Measurements from ENCODE around the gene NHS.
A peak's percentile ranks its signal among the peaks of the same experiment; 100 is the strongest.

Gene NHS

DNA sequence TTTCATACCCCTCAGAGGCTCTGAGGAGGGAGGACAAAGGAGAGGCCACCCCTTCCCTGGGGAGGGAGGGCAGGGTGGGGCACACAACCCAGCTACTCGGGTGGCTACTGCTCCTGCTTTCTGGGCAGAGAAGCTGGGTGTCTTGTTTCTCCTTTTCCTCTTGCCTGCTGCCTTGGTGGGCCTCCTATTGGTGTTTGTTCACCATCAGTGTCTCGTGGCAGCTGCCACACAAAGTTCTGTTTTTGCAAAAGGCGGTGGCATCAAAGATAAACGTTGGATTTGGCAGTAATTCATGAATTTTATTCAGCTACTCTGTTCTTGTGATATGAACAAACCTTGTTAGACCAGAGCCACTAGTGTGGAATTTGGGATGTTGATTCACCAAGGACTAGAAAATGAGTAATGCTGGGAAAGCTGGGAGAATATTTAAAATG is 209.3 kb downstream of the NHS start:
- TF ChIP-seq, protein P1, sequence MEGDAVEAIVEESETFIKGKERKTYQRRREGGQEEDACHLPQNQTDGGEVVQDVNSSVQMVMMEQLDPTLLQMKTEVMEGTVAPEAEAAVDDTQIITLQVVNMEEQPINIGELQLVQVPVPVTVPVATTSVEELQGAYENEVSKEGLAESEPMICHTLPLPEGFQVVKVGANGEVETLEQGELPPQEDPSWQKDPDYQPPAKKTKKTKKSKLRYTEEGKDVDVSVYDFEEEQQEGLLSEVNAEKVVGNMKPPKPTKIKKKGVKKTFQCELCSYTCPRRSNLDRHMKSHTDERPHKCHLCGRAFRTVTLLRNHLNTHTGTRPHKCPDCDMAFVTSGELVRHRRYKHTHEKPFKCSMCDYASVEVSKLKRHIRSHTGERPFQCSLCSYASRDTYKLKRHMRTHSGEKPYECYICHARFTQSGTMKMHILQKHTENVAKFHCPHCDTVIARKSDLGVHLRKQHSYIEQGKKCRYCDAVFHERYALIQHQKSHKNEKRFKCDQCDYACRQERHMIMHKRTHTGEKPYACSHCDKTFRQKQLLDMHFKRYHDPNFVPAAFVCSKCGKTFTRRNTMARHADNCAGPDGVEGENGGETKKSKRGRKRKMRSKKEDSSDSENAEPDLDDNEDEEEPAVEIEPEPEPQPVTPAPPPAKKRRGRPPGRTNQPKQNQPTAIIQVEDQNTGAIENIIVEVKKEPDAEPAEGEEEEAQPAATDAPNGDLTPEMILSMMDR (conservative IDR thresholded peaks at IDR 0.05; ENCODE audit: control insufficient read depth, insufficient read depth, low read depth, low read length) = no peak
- no peak overlapping the region for H3K4me3 ChIP-seq (ENCODE audit: control insufficient read depth, low read depth, low read length)

DNA sequence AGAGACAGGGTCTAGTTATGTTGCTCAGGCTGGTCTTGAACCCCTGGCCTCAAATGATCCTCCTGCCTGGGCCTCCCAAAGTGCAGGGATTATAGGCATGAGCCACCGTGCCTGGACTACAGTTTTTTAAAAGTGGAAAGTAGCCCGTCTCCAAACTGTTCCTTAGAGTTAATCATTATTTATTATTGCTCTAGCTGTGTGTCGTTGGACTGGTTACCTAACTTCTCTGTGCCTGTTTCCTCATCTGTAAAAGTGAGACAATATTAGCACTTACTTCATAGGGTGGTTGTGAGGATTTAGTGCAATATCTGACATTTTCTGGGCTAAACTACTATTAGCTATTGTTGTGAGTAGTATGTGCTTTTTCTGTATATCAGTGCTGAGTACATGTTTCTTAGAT is 210.0 kb downstream of the NHS start:
- DNase-seq (ENCODE audit: low read depth) = no peak
- no peak overlapping the region for H3K4me3 ChIP-seq (ENCODE audit: control insufficient read depth, low read depth, low read length)
- TF ChIP-seq, protein P1 (conservative IDR thresholded peaks at IDR 0.05; ENCODE audit: control insufficient read depth, insufficient read depth, low read depth, low read length) = no peak

More for the DNA sequence above, 209.3 kb downstream of the NHS start:
- peak; percentile 48 for DNase-seq (ENCODE audit: low read depth)

DNA sequence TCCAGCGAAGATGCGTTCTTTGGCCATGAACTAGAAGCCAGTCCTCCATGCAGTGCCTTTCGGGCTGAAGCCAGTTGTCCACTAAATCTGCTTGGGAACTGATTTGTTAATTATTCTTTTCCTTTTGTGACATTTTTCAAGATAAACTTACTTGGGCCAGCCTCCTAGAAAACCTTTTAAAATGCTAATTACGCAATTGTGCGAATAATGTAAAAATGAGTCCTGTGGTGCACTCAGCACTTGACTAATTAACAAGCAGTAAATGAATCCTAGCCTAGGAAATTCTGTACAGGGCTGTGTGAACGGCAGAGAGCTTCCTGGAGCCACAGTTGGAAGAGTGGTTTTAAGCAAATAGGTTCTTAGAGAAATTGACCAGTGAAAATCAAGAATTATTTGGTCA is 212.4 kb downstream of the NHS start:
- TF ChIP-seq, protein P1 (conservative IDR thresholded peaks at IDR 0.05; ENCODE audit: control insufficient read depth, insufficient read depth, low read depth, low read length) = no peak
- no peak for DNase-seq (ENCODE audit: low read depth)
- no peak overlapping the region for H3K4me3 ChIP-seq (ENCODE audit: control insufficient read depth, low read depth, low read length)

DNA sequence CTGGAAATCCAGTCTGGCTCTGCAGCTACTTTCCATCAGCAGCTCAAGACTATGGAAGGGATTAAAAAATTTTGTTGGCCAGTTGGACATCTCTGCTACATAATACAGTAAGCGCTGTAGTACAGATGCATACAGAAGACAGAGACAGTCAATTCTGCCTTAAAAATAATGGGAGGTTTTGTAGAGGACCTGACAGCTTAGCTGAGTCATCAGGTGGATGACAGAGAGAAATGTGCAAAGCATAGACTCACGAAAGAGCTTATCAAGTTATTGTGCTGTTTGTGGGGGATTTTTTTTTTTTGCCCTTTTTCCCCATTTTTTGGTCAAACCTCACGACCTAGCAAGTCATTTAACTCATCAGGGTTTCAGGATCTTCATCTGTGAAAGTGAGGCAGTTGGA is 213.3 kb downstream of the NHS start:
- no peak for DNase-seq (ENCODE audit: low read depth)
- TF ChIP-seq, protein P1 (conservative IDR thresholded peaks at IDR 0.05; ENCODE audit: control insufficient read depth, insufficient read depth, low read depth, low read length) = no peak
- no peak overlapping the region for H3K4me3 ChIP-seq (ENCODE audit: control insufficient read depth, low read depth, low read length)

DNA sequence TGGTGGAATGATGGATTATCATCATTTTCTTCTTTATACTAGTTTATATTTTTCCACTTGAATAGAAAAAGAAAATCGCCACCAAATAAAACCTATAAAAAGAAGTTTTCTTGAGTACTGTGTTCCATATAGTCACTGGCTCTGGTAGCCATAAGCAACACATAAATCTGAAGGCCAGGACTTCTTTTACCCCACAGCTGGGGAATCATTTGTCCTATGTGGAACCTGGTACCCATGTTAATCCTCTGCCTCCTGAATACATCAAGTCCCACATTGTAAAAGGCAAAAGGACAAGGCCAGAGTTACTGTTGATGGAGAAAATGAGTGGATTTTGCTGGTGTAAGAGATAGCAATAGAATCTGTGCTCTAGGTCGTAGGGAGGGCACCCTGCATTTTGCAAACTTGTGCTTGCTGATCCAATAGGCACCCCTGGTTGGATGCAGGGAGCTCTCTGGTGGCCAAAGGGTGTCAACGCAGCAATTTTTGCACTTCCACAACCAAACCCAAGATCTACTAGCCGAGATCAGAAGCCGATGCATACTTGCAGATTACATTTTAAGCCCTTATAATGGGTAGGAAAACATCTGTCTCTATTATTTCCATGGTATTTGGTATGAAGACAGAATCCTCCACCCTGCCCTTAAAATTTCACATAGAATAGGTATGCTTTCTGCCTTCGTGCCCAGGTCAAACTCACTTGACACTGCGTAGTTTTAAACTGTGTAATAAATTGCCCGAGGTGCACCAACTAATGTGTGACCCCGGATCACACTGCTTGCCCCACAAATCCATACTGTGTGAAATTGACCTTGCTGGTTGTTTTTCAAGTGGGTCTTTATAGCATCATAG is 216.1 kb downstream of the NHS start:
- H3K4me3 ChIP-seq (ENCODE audit: control insufficient read depth, low read depth, low read length) = peak overlapping the region; percentile 27
- DNase-seq (ENCODE audit: low read depth) = peak; percentile 80
- TF ChIP-seq, protein P1 (conservative IDR thresholded peaks at IDR 0.05; ENCODE audit: control insufficient read depth, insufficient read depth, low read depth, low read length) = peak; percentile 82

DNA sequence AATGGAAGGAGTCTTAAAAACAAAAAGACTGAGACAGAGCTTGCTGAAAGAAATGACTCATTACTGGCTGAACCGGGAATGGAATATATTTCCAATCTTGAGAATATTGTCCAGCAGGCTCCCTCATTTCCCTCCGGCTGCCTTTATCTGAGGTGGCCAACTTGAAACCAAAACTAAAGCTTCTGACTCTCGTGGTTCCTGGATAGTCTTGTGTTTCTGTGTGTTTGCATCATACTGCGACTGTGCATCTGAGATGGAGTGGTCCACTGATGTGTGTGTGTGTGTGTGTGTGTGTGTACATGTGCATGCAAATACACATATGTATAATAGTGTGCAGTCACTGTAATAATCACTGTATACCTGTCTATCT is 216.7 kb downstream of the NHS start:
- H3K4me3 ChIP-seq (ENCODE audit: control insufficient read depth, low read depth, low read length) = peak overlapping the region; percentile 27
- DNase-seq (ENCODE audit: low read depth) = peak; percentile 72
- TF ChIP-seq, protein P1 (conservative IDR thresholded peaks at IDR 0.05; ENCODE audit: control insufficient read depth, insufficient read depth, low read depth, low read length) = no peak

All from fibroblast of mammary gland (primary cell).